A549 (cell line): ENCODE measurements around the gene ZNF445. TPM values are rescaled to one million over a fixed set of nuclear protein-coding genes. Genes with fewer than 3 reads are reported as not detected.

ENCODE experiments used
- ATAC-seq, 2 experiments: fragments of 200-7000 bp in 1 of 2; fragments of >200 bp in 1 of 2; cut with Nextera tagmentation in 1 of 2; cut with Tn5 transposase in 1 of 2; 3 replicates each; pipeline versions ENCODE4 v1.8.0 to v1.9.1; 2018 to 2020; ENCODE audit warnings: mild to moderate bottlenecking in 1 of 2, moderate library complexity in 1 of 2
- CTCF ChIA-PET: fragments of 300-600 bp; sonication (Branson Sonifier 250); formaldehyde crosslinking; extraction: SDS; loops from one replicate; lab custom pipeline; 2021; ENCODE audit warnings: antibody characterized with exemption, inconsistent platforms; lab: Yijun Ruan, JAX
- POLR2A ChIA-PET: fragments of 350-600 bp; formaldehyde crosslinking; extraction: SDS; loops from one replicate; lab custom pipeline; 2021; ENCODE audit warnings: antibody characterized with exemption, inconsistent platforms; lab: Yijun Ruan, JAX
- DNase-seq, 2 experiments: peaks; one replicate each; pipeline versions ENCODE4 v3.0.0 to v3.0.0-alpha.2; 2011 to 2016; ENCODE audit warnings: low read depth in 1 of 2, low spot score in 1 of 2
- FAIRE-seq: peaks from 2 replicates; lab custom pipeline; 2011; peaks lifted over from hg19 to GRCh38; lab: Jason Lieb, UNC
- H3K27ac ChIP-seq, 2 experiments: fragments of >200 bp; sonication (Bioruptor Twin); formaldehyde crosslinking; 3 replicates each; pipeline ENCODE4 v1.5.1; 2016 to 2017
- H3K4me1 ChIP-seq: fragments of >200 bp; sonication (Bioruptor Twin); formaldehyde crosslinking; 3 replicates; pipeline ENCODE4 v1.6.1; 2016
- H3K4me2 ChIP-seq: fragments of >200 bp; sonication (Bioruptor Twin); formaldehyde crosslinking; 3 replicates; pipeline ENCODE4 v1.6.1; 2016
- H3K4me3 ChIP-seq: fragments of >200 bp; sonication (Bioruptor Twin); formaldehyde crosslinking; 3 replicates; pipeline ENCODE4 v1.5.1; 2016
- H3K9me3 ChIP-seq: fragments of >200 bp; sonication (Bioruptor Twin); formaldehyde crosslinking; 3 replicates; pipeline ENCODE4 v1.6.1; 2016
- CBX2 ChIP-seq: fragments of 200-600 bp; sonication (generic); IDR thresholded peaks from 2 replicates; pipeline ENCODE4 v1.6.1; 2016; ENCODE audit warnings: low read depth, mild to moderate bottlenecking, borderline replicate concordance
- CHD2 ChIP-seq: fragments of 150-350 bp; IDR thresholded peaks from 2 replicates; pipeline ENCODE4 v1.6.1; 2014; ENCODE audit warnings: low read length; ENCODE audit not compliant: partially characterized antibody
- CHD4 ChIP-seq: fragments of 200-600 bp; sonication (generic); IDR thresholded peaks from 2 replicates; pipeline ENCODE4 v1.6.1; 2016; ENCODE audit warnings: antibody characterized with exemption, mild to moderate bottlenecking, borderline replicate concordance
- EHF ChIP-seq: fragments of 250-450 bp; sonication (Bioruptor Pico); IDR thresholded peaks from 2 replicates; pipeline ENCODE4 v1.5.0; 2020; ENCODE audit warnings: mild to moderate bottlenecking
- EHMT2 ChIP-seq: fragments of 200-600 bp; sonication (generic); IDR thresholded peaks from 2 replicates; pipeline ENCODE4 v1.6.1; 2016; ENCODE audit warnings: antibody characterized with exemption, low read depth, mild to moderate bottlenecking, moderate library complexity
- EP300 ChIP-seq, 2 experiments: fragments of >200 bp; sonication (Bioruptor Twin); formaldehyde crosslinking; IDR thresholded peaks; 2 replicates in 1 of 2; 3 replicates in 1 of 2; pipeline ENCODE4 v1.6.1; 2016 to 2017
- ESRRA ChIP-seq: fragments of 150-350 bp; IDR thresholded peaks from 2 replicates; pipeline ENCODE4 v1.6.1; 2014; ENCODE audit warnings: mild to moderate bottlenecking, low read length, borderline replicate concordance
- FOXS1 ChIP-seq: fragments of 250-450 bp; sonication (Bioruptor Pico); IDR thresholded peaks from 2 replicates; pipeline ENCODE4 v1.5.0; 2020; ENCODE audit warnings: mild to moderate bottlenecking, moderate library complexity
- GATA3 ChIP-seq: IDR thresholded peaks from 2 replicates; pipeline ENCODE4 v1.6.1; 2012; ENCODE audit warnings: borderline replicate concordance
- HMGXB4 ChIP-seq: fragments of 250-450 bp; sonication (Bioruptor Pico); IDR thresholded peaks from 2 replicates; pipeline ENCODE4 v1.5.0; 2021; ENCODE audit warnings: mild to moderate bottlenecking, moderate library complexity, borderline replicate concordance
- HOXA7 ChIP-seq: fragments of 250-450 bp; sonication (Bioruptor Pico); IDR thresholded peaks from 2 replicates; pipeline ENCODE4 v1.5.0; 2020; ENCODE audit warnings: mild to moderate bottlenecking, moderate library complexity
- HOXB13 ChIP-seq: fragments of 250-450 bp; sonication (Bioruptor Pico); IDR thresholded peaks from 2 replicates; pipeline ENCODE4 v1.5.0; 2020; ENCODE audit warnings: low read depth, mild to moderate bottlenecking, moderate library complexity
- HOXB5 ChIP-seq: fragments of 250-450 bp; sonication (Bioruptor Pico); IDR thresholded peaks from 2 replicates; pipeline ENCODE4 v1.5.0; 2020; ENCODE audit warnings: mild to moderate bottlenecking, moderate library complexity
- JUN ChIP-seq, 2 experiments: fragments of >200 bp; sonication (Bioruptor Twin); formaldehyde crosslinking; IDR thresholded peaks; 2 replicates in 1 of 2; 3 replicates in 1 of 2; pipeline ENCODE4 v1.6.1; 2016 to 2017
- JUNB ChIP-seq: fragments of >200 bp; sonication (Bioruptor Twin); formaldehyde crosslinking; IDR thresholded peaks from 2 replicates; pipeline ENCODE4 v1.6.1; 2016
- KDM1A ChIP-seq: fragments of 200-600 bp; sonication (generic); IDR thresholded peaks from 2 replicates; pipeline ENCODE4 v1.6.1; 2016; ENCODE audit warnings: low read depth, mild to moderate bottlenecking
- KDM5A ChIP-seq: fragments of 200-600 bp; sonication (generic); IDR thresholded peaks from 2 replicates; pipeline ENCODE4 v1.6.1; 2016; ENCODE audit warnings: antibody characterized with exemption, mild to moderate bottlenecking
- MAFK ChIP-seq: fragments of 450-650 bp; IDR thresholded peaks from 2 replicates; pipeline ENCODE4 v1.6.1; 2014; ENCODE audit not compliant: partially characterized antibody
- MAX ChIP-seq: IDR thresholded peaks from 2 replicates; pipeline ENCODE4 v1.6.1; 2012
- MAZ ChIP-seq: fragments of 150-350 bp; IDR thresholded peaks from 2 replicates; pipeline ENCODE4 v1.6.1; 2014; ENCODE audit warnings: antibody characterized with exemption, low read depth, low read length, borderline replicate concordance
- MYC ChIP-seq: IDR thresholded peaks from 2 replicates; pipeline ENCODE4 v1.6.1; 2012; ENCODE audit warnings: mild to moderate bottlenecking, inconsistent platforms, low read length, improper control_type of control experiment, borderline replicate concordance
- NFE2L2 ChIP-seq: fragments of 150-350 bp; conservative IDR thresholded peaks from 2 replicates; pipeline ENCODE4 v1.6.1; 2014; ENCODE audit warnings: low read length
- PHF8 ChIP-seq: fragments of 200-600 bp; sonication (generic); IDR thresholded peaks from 2 replicates; pipeline ENCODE4 v1.6.1; 2016; ENCODE audit warnings: low read depth, mild to moderate bottlenecking, antibody characterized with exemption, moderate library complexity, borderline replicate concordance
- RAD21 ChIP-seq, 2 experiments: fragments of >200 bp in 1 of 2; sonication (Bioruptor Twin) in 1 of 2; formaldehyde crosslinking in 1 of 2; IDR thresholded peaks in 1 of 2; conservative IDR thresholded peaks in 1 of 2; 2 replicates in 1 of 2; 3 replicates in 1 of 2; pipeline ENCODE4 v1.6.1; 2012 to 2018; ENCODE audit warnings: inconsistent platforms in 1 of 2
- RARB ChIP-seq: fragments of 250-450 bp; sonication (Bioruptor Pico); IDR thresholded peaks from 2 replicates; pipeline ENCODE4 v1.8.0; 2021; ENCODE audit warnings: mild to moderate bottlenecking, moderate library complexity
- RFX5 ChIP-seq: fragments of 450-650 bp; IDR thresholded peaks from 2 replicates; pipeline ENCODE4 v1.7.1; 2014; ENCODE audit warnings: antibody characterized with exemption, mild to moderate bottlenecking, moderate library complexity
- SMC3 ChIP-seq: fragments of >200 bp; sonication (Bioruptor Twin); formaldehyde crosslinking; IDR thresholded peaks from 3 replicates; pipeline ENCODE4 v1.6.1; 2018; ENCODE audit warnings: inconsistent platforms
- ZC3H11A ChIP-seq: fragments of 450-650 bp; IDR thresholded peaks from 2 replicates; pipeline ENCODE4 v1.6.1; 2014; ENCODE audit warnings: antibody characterized with exemption, mild to moderate bottlenecking
- ZFP36 ChIP-seq: fragments of 450-650 bp; IDR thresholded peaks from 2 replicates; pipeline ENCODE4 v1.6.1; 2014; ENCODE audit warnings: borderline replicate concordance; ENCODE audit not compliant: partially characterized antibody
- ZSCAN20 ChIP-seq: fragments of 250-450 bp; sonication (Bioruptor Pico); IDR thresholded peaks from 2 replicates; pipeline ENCODE4 v1.8.0; 2022; ENCODE audit warnings: mild to moderate bottlenecking, moderate library complexity
- WGBS: methylation state at CpG from one replicate; pipeline ENCODE4 v1.1.6; 2017; ENCODE audit errors: missing lambda C conversion rate; 5-methylcytosine and 5-hydroxymethylcytosine counted together
- polyA plus RNA-seq, 4 experiments: library from polyadenylated mRNA; depleted of rRNA in 3 of 4; stranded (reverse); fragments of >200 nt; fragmentation: RNase III in 1 of 4; extraction: RNeasy Plus Mini Kit Qiagen cat#74134 plus additional on column Dnase treatment in 1 of 4; gene quantifications; 2 replicates in 3 of 4; 3 replicates in 1 of 4; pipeline ENCODE4 v1.2.3, GENCODE V29; 2011 to 2017

The ZNF445 gene
- polyA plus RNA-seq, 2 of the 4 experiments (the other 2 are of a cell fraction): 3.4 to 4.0 TPM

GRCh38 chr3:44420676-44421075 is 56.8 kb downstream of the ZNF445 start (continued):
- TF ChIP-seq ZFP36 (no peak), CHD2 (no peak), EP300 (IDR thresholded peaks at IDR 0.05) (no peak), RFX5 (no peak), FOXS1 (no peak), ESRRA (no peak)
- TF ChIP-seq, all 56 proteins: peak for 0

GRCh38 chr3:44419923-44420650 is 57.4 kb downstream of the ZNF445 start:
- ChIA-PET CTCF (interaction anchor here (0.6 kb wide), 1 partner anchor 478 kb away, joined by 3 read pairs; no protein-coding TSS in a partner anchor), POLR2A (no interaction called here)
- Histone ChIP-seq H3K27ac (no peak overlapping the region), H3K4me3 (no peak overlapping the region), H3K9me3 (no peaks in the 10 kb centered on the region), H3K4me2 (no peak overlapping the region), H3K4me1 (no peaks in the 10 kb centered on the region)
- TF ChIP-seq PHF8: no peak
- TF ChIP-seq MAX: no peak
- TF ChIP-seq EHF: no peak
- TF ChIP-seq HOXB5 (CRISPR knock-in tag): no peak
- TF ChIP-seq ZSCAN20 (CRISPR knock-in tag): no peak
- TF ChIP-seq HOXB13 (CRISPR knock-in tag): no peak
- no peak for TF ChIP-seq RAD21 (conservative IDR thresholded peaks at IDR 0.05 in 1 of 2, IDR thresholded peaks at IDR 0.05 in 1 of 2)
- TF ChIP-seq MAFK: no peak
- TF ChIP-seq KDM1A: no peak
- TF ChIP-seq JUNB: no peak
- TF ChIP-seq CHD2: no peak
- TF ChIP-seq SMC3: no peak
- ATAC-seq (no peak), FAIRE-seq (no peak), DNase-seq (no peak)
- 58% methylated on average over 11 of the region's 14 CpGs for WGBS

- DNase-seq (no peak), FAIRE-seq (no peak), ATAC-seq (no peak)
- POLR2A ChIA-PET: no interaction called here
- H3K4me2 ChIP-seq: no peak overlapping the region
- CTCF ChIA-PET: no interaction called here
- H3K4me1 ChIP-seq: no peaks in the 10 kb centered on the region
- WGBS: 71% methylated on average over 9 of the region's 11 CpGs
- H3K4me3 ChIP-seq: no peak overlapping the region
- no peak overlapping the region for H3K27ac ChIP-seq
- no peak for TF ChIP-seq PHF8
- TF ChIP-seq RFX5: no peak
- TF ChIP-seq CBX2: no peak
- TF ChIP-seq EHMT2: no peak
- TF ChIP-seq ZC3H11A: no peak
- no peaks in the 10 kb centered on the region for H3K9me3 ChIP-seq
Observed at GRCh38 chr3:44419116-44419922, 58.2 kb downstream of the ZNF445 start.

DNA sequence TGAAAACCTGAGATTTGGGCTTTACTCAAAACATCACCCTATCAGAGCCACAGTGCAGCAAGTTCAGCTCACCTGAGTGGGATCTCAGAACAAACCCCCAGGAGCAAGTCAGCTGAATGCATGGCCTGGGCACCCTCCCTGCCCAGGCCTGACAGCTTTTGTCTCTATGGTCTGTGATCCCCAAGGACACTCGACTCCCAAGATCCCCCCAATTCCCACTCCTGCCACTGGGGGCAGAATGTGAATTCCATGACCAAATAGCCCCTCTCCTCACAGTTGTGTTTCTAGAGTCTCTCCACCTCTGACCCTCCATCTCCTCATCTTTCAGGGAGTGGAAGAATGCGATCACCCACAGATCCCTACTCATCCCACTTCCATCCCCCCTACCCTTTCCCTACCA is 58.9 kb downstream of the ZNF445 start:
- DNase-seq: no peak
- Histone ChIP-seq H3K9me3 (no peaks in the 10 kb centered on the region), H3K4me3 (no peak overlapping the region), H3K4me1 (no peaks in the 10 kb centered on the region), H3K27ac (no peak overlapping the region), H3K4me2 (no peak overlapping the region)
- FAIRE-seq: no peak
- POLR2A ChIA-PET: no interaction called here
- no peak for ATAC-seq
- CTCF ChIA-PET: no interaction called here
- WGBS: 46% methylated on average over 2 of the region's 2 CpGs
- no peak for TF ChIP-seq PHF8
- TF ChIP-seq MAFK: no peak
- TF ChIP-seq RFX5: no peak
- no peak for TF ChIP-seq GATA3
- no peak for TF ChIP-seq ZSCAN20 (CRISPR knock-in tag)
- TF ChIP-seq NFE2L2: no peak
- TF ChIP-seq RARB (CRISPR knock-in tag): no peak
- TF ChIP-seq CHD4: no peak
- no peak for TF ChIP-seq FOXS1
- no peak for TF ChIP-seq MAZ
- no peak for TF ChIP-seq HMGXB4
- TF ChIP-seq ZFP36: no peak
- no peak for TF ChIP-seq HOXB5 (CRISPR knock-in tag)
- TF ChIP-seq CBX2: no peak
- no peak for TF ChIP-seq JUN (IDR thresholded peaks at IDR 0.05)
- no peak for TF ChIP-seq ESRRA
- no peak for TF ChIP-seq KDM5A
- TF ChIP-seq MYC: no peak
- TF ChIP-seq HOXA7 (CRISPR knock-in tag): no peak
